ENCODE results near the gene CDCA3. TPM values are rescaled to one million over a fixed set of nuclear protein-coding genes. Genes with fewer than 3 reads are reported as not detected.
"Not testable (repeated sequence)": the region's sequence is repeated elsewhere in the genome, so short reads cannot be mapped to it uniquely, and the experiment has no call there.

Gene CDCA3
- total RNA-seq, 1 donor from 2014 or later: 3.1 TPM

- Histone ChIP-seq H3K4me1 (ENCODE audit: control insufficient read depth in 3 of 3, insufficient read depth in 3 of 3, low read length in 3 of 3) (peaks cover 9 to 13% (median 11%) of the 10 kb centered on the region in 3 donors), H3K36me3 (ENCODE audit: control insufficient read depth in 3 of 3, insufficient read depth in 3 of 3, low read length in 3 of 3) (peaks cover 5 to 13% (median 6%) of the 10 kb centered on the region in 3 donors)
- H3K9me3 ChIP-seq (ENCODE audit: control insufficient read depth in 3 of 3, low read length in 3 of 3); H3K27me3 ChIP-seq (ENCODE audit: control insufficient read depth in 3 of 3, insufficient read depth in 3 of 3, low read length in 3 of 3); H3K9ac ChIP-seq (ENCODE audit: low read depth in 1 of 3, low read length in 3 of 3); H3K27ac ChIP-seq (ENCODE audit: low read depth, low read length); H3K4me3 ChIP-seq (ENCODE audit: low read length in 3 of 3): not testable (repeated sequence)
Measured at GRCh38 chr12:6888794-6889193, 37.7 kb upstream of the CDCA3 start.

- H3K4me1 ChIP-seq (ENCODE audit: control insufficient read depth in 3 of 3, insufficient read depth in 3 of 3, low read length in 3 of 3): peaks cover 9 to 13% (median 11%) of the 10 kb centered on the region in 3 donors
- H3K9ac ChIP-seq (ENCODE audit: low read depth in 1 of 3, low read length in 3 of 3): no peak overlapping the region
- no peak overlapping the region for H3K27ac ChIP-seq (ENCODE audit: low read depth, low read length)
- no peaks in the 10 kb centered on the region for H3K9me3 ChIP-seq (ENCODE audit: control insufficient read depth in 3 of 3, low read length in 3 of 3)
- no peaks in the 10 kb centered on the region for H3K27me3 ChIP-seq (ENCODE audit: control insufficient read depth in 3 of 3, insufficient read depth in 3 of 3, low read length in 3 of 3)
- peaks cover 7 to 17% (median 8%) of the 10 kb centered on the region in 3 donors for H3K36me3 ChIP-seq (ENCODE audit: control insufficient read depth in 3 of 3, insufficient read depth in 3 of 3, low read length in 3 of 3)
- H3K4me3 ChIP-seq (ENCODE audit: low read length in 3 of 3): no peak overlapping the region
Measured at GRCh38 chr12:6888360-6888759, 37.3 kb upstream of the CDCA3 start.

GRCh38 chr12:6887460-6887859 lies 36.4 kb upstream of the CDCA3 start:
- no peak overlapping the region for H3K27ac ChIP-seq (ENCODE audit: low read depth, low read length)
- no peak overlapping the region for H3K9ac ChIP-seq (ENCODE audit: low read depth in 1 of 3, low read length in 3 of 3)
- H3K27me3 ChIP-seq (ENCODE audit: control insufficient read depth in 3 of 3, insufficient read depth in 3 of 3, low read length in 3 of 3): no peaks in the 10 kb centered on the region
- H3K9me3 ChIP-seq (ENCODE audit: control insufficient read depth in 3 of 3, low read length in 3 of 3): no peaks in the 10 kb centered on the region
- H3K4me1 ChIP-seq (ENCODE audit: control insufficient read depth in 3 of 3, insufficient read depth in 3 of 3, low read length in 3 of 3): peaks cover 9 to 13% (median 11%) of the 10 kb centered on the region in 3 donors
- H3K4me3 ChIP-seq (ENCODE audit: low read length in 3 of 3): no peak overlapping the region
- peaks cover 8 to 17% (median 9%) of the 10 kb centered on the region in 3 donors for H3K36me3 ChIP-seq (ENCODE audit: control insufficient read depth in 3 of 3, insufficient read depth in 3 of 3, low read length in 3 of 3)

- H3K27me3 ChIP-seq (ENCODE audit: control insufficient read depth in 3 of 3, insufficient read depth in 3 of 3, low read length in 3 of 3); H3K9me3 ChIP-seq (ENCODE audit: control insufficient read depth in 3 of 3, low read length in 3 of 3); H3K4me1 ChIP-seq (ENCODE audit: control insufficient read depth in 3 of 3, insufficient read depth in 3 of 3, low read length in 3 of 3); H3K9ac ChIP-seq (ENCODE audit: low read depth in 1 of 3, low read length in 3 of 3); H3K27ac ChIP-seq (ENCODE audit: low read depth, low read length); H3K4me3 ChIP-seq (ENCODE audit: low read length in 3 of 3): not testable (repeated sequence)
- peaks cover 8 to 19% (median 9%) of the 10 kb centered on the region in 3 donors for H3K36me3 ChIP-seq (ENCODE audit: control insufficient read depth in 3 of 3, insufficient read depth in 3 of 3, low read length in 3 of 3)
Measured at GRCh38 chr12:6886206-6886999, 35.3 kb upstream of the CDCA3 start.

DNA sequence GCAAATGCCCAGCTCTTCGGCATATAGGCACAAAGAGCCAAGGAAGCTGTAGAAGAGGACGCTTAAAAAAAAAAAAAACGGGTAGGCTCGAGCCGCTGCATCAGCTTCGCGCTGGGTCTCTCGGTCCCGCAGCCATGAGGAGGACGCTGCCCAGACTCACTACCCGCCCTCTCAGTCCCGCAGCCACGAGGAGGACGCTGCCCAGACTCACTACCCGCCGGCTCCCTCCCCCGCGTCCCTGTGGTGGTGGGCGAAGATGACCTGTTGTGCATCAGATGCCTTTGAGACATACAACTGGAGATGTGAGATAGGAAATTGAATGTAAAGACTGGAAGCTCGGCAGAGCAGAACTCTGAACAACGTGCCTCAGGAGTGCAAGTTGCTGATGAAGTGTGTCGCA lies 33.5 kb upstream of the CDCA3 start:
- Histone ChIP-seq H3K9me3 (ENCODE audit: control insufficient read depth in 3 of 3, low read length in 3 of 3) (no peaks in the 10 kb centered on the region), H3K36me3 (ENCODE audit: control insufficient read depth in 3 of 3, insufficient read depth in 3 of 3, low read length in 3 of 3) (peaks cover 8 to 19% (median 9%) of the 10 kb centered on the region in 3 donors), H3K9ac (ENCODE audit: low read depth in 1 of 3, low read length in 3 of 3) (no peak overlapping the region), H3K27ac (ENCODE audit: low read depth, low read length) (no peak overlapping the region), H3K27me3 (ENCODE audit: control insufficient read depth in 3 of 3, insufficient read depth in 3 of 3, low read length in 3 of 3) (no peaks in the 10 kb centered on the region), H3K4me1 (ENCODE audit: control insufficient read depth in 3 of 3, insufficient read depth in 3 of 3, low read length in 3 of 3) (no peaks in the 10 kb centered on the region), H3K4me3 (ENCODE audit: low read length in 3 of 3) (no peak overlapping the region)

- Histone ChIP-seq H3K36me3 (ENCODE audit: control insufficient read depth in 3 of 3, insufficient read depth in 3 of 3, low read length in 3 of 3) (peaks cover 8 to 19% (median 9%) of the 10 kb centered on the region in 3 donors), H3K4me1 (ENCODE audit: control insufficient read depth in 3 of 3, insufficient read depth in 3 of 3, low read length in 3 of 3) (no peaks in the 10 kb centered on the region), H3K9me3 (ENCODE audit: control insufficient read depth in 3 of 3, low read length in 3 of 3) (no peaks in the 10 kb centered on the region), H3K27ac (ENCODE audit: low read depth, low read length) (no peak overlapping the region), H3K4me3 (ENCODE audit: low read length in 3 of 3) (no peak overlapping the region), H3K9ac (ENCODE audit: low read depth in 1 of 3, low read length in 3 of 3) (no peak overlapping the region), H3K27me3 (ENCODE audit: control insufficient read depth in 3 of 3, insufficient read depth in 3 of 3, low read length in 3 of 3) (no peaks in the 10 kb centered on the region)
Measured at GRCh38 chr12:6883683-6884082, 32.6 kb upstream of the CDCA3 start.

DNA sequence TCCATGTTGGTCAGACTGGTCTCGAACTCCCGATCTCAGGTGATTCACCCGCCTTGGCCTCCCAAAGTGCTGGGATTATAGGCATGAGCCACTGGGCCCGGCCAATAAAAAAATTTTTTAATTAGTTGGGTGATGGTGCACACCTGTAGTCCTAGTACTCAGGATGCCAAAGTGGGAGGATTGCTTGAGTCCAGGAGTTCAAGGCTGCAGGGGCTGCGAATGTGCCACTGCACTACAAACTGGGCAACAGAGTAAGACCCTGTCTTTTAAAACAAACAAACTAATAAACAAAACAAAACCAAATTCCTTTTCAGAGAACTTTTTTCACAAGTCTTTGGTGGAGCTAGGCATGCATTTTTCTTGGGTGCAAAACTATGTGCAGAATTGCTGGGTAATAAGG lies 32.2 kb upstream of the CDCA3 start:
- H3K4me3 ChIP-seq (ENCODE audit: low read length in 3 of 3): no peak overlapping the region

GRCh38 chr12:6879824-6880223 lies 28.7 kb upstream of the CDCA3 start:
- H3K4me3 ChIP-seq (ENCODE audit: low read length in 3 of 3); H3K4me1 ChIP-seq (ENCODE audit: control insufficient read depth in 3 of 3, insufficient read depth in 3 of 3, low read length in 3 of 3); H3K27me3 ChIP-seq (ENCODE audit: control insufficient read depth in 3 of 3, insufficient read depth in 3 of 3, low read length in 3 of 3); H3K27ac ChIP-seq (ENCODE audit: low read depth, low read length); H3K9ac ChIP-seq (ENCODE audit: low read depth in 1 of 3, low read length in 3 of 3); H3K9me3 ChIP-seq (ENCODE audit: control insufficient read depth in 3 of 3, low read length in 3 of 3): not testable (repeated sequence)
- H3K36me3 ChIP-seq (ENCODE audit: control insufficient read depth in 3 of 3, insufficient read depth in 3 of 3, low read length in 3 of 3): peaks cover 9 to 23% (median 12%) of the 10 kb centered on the region in 3 donors

More for the DNA sequence above, 32.2 kb upstream of the CDCA3 start:
- H3K27me3 ChIP-seq (ENCODE audit: control insufficient read depth in 3 of 3, insufficient read depth in 3 of 3, low read length in 3 of 3): no peaks in the 10 kb centered on the region
- no peaks in the 10 kb centered on the region for H3K4me1 ChIP-seq (ENCODE audit: control insufficient read depth in 3 of 3, insufficient read depth in 3 of 3, low read length in 3 of 3)
- peaks cover 8 to 19% (median 9%) of the 10 kb centered on the region in 3 donors for H3K36me3 ChIP-seq (ENCODE audit: control insufficient read depth in 3 of 3, insufficient read depth in 3 of 3, low read length in 3 of 3)
- no peak overlapping the region for H3K9ac ChIP-seq (ENCODE audit: low read depth in 1 of 3, low read length in 3 of 3)
- H3K9me3 ChIP-seq (ENCODE audit: control insufficient read depth in 3 of 3, low read length in 3 of 3): no peaks in the 10 kb centered on the region
- H3K27ac ChIP-seq (ENCODE audit: low read depth, low read length): no peak overlapping the region

GRCh38 chr12:6874015-6874368 lies 22.9 kb upstream of the CDCA3 start:
- H3K4me3 ChIP-seq (ENCODE audit: low read length in 3 of 3): peak overlapping the region; percentile 80 to 88 (median 84)
- H3K9ac ChIP-seq (ENCODE audit: low read depth in 1 of 3, low read length in 3 of 3): peak overlapping the region; percentile 79 to 88 (median 83)
- H3K36me3 ChIP-seq (ENCODE audit: control insufficient read depth in 3 of 3, insufficient read depth in 3 of 3, low read length in 3 of 3): peaks cover 23 to 31% (median 29%) of the 10 kb centered on the region in 3 donors
- H3K27ac ChIP-seq (ENCODE audit: low read depth, low read length): peak overlapping the region; percentile 74
- H3K4me1 ChIP-seq (ENCODE audit: control insufficient read depth in 3 of 3, insufficient read depth in 3 of 3, low read length in 3 of 3): peaks cover 38 to 46% (median 45%) of the 10 kb centered on the region in 3 donors
- H3K9me3 ChIP-seq (ENCODE audit: control insufficient read depth in 3 of 3, low read length in 3 of 3); H3K27me3 ChIP-seq (ENCODE audit: control insufficient read depth in 3 of 3, insufficient read depth in 3 of 3, low read length in 3 of 3): not testable (repeated sequence)

Data from skeletal muscle tissue (tissue), 4 donors.